IMR-90 (cell line): Measurements from ENCODE around the gene HOTAIR. TPM values are rescaled to one million over a fixed set of nuclear protein-coding genes. Genes with fewer than 3 reads are reported as not detected.
A peak's percentile ranks its signal among the peaks of the same experiment; 100 is the strongest.

ENCODE experiments used
- ATAC-seq: fragments of 200-7000 bp; cut with Tn5 transposase; 2 replicates; pipeline ENCODE4 v1.9.1; 2020; ENCODE audit warnings: low read depth, mild to moderate bottlenecking, moderate library complexity
- BruUV-seq: library from RNA; stranded (reverse); fragments of 400-500 nt; replicated peaks from 2 replicates; lab custom pipeline; 2021; lab: Mats Ljungman, UMichigan
- CTCF ChIA-PET: fragments of 300-600 bp; formaldehyde crosslinking; extraction: SDS; loops from one replicate; lab custom pipeline; 2021; ENCODE audit warnings: antibody characterized with exemption; lab: Yijun Ruan, JAX
- POLR2A ChIA-PET: fragments of 300-600 bp; sonication (Branson Sonifier 250); formaldehyde crosslinking; loops from one replicate; lab custom pipeline; 2022; ENCODE audit warnings: antibody characterized with exemption; ENCODE audit not compliant: unreplicated experiment; lab: Charles Lee
- DNase-seq: peaks from one replicate; pipeline ENCODE4 v3.0.0; 2013
- H2AFZ ChIP-seq: replicated peaks from 2 replicates; pipeline ENCODE3; 2013; ENCODE audit warnings: low read length, mild to moderate bottlenecking; ENCODE audit not compliant: poor library complexity
- H2AK5ac ChIP-seq: 2 replicates; pipeline ENCODE4 v1.6.1; 2013; ENCODE audit warnings: low read depth, low read length, inconsistent platforms
- H2AK9ac ChIP-seq: replicated peaks from 2 replicates; pipeline ENCODE3; 2013; ENCODE audit warnings: mild to moderate bottlenecking, low read depth, low read length, moderate library complexity; ENCODE audit not compliant: poor library complexity
- H2BK120ac ChIP-seq: 2 replicates; pipeline ENCODE4 v1.6.1; 2013; ENCODE audit warnings: low read depth, low read length, inconsistent platforms
- H2BK15ac ChIP-seq: 3 replicates; pipeline ENCODE4 v1.6.1; 2013; ENCODE audit warnings: low read depth, low read length, inconsistent platforms
- H2BK20ac ChIP-seq: 2 replicates; pipeline ENCODE4 v1.6.1; 2013; ENCODE audit warnings: low read depth, mild to moderate bottlenecking, inconsistent platforms, low read length, moderate library complexity
- H2BK5ac ChIP-seq: 2 replicates; pipeline ENCODE4 v1.6.1; 2013; ENCODE audit warnings: mild to moderate bottlenecking, low read depth, low read length, inconsistent platforms; ENCODE audit not compliant: poor library complexity, severe bottlenecking
- H3K14ac ChIP-seq: replicated peaks from 2 replicates; pipeline ENCODE4 v1.6.1; 2013; ENCODE audit warnings: low read depth, low read length, inconsistent platforms
- H3K18ac ChIP-seq: 2 replicates; pipeline ENCODE4 v1.6.1; 2013; ENCODE audit warnings: low read depth, low read length, control low read depth
- H3K23ac ChIP-seq: 2 replicates; pipeline ENCODE4 v1.6.1; 2013; ENCODE audit warnings: low read depth, low read length, inconsistent platforms
- H3K27ac ChIP-seq: 2 replicates; pipeline ENCODE4 v1.5.1; 2013; ENCODE audit warnings: mild to moderate bottlenecking, control low read depth, low read length; ENCODE audit not compliant: insufficient read depth
- H3K27me3 ChIP-seq: 2 replicates; pipeline ENCODE4 v1.6.1; 2013; ENCODE audit warnings: low read length; ENCODE audit not compliant: control insufficient read depth, insufficient read depth
- H3K36me3 ChIP-seq: 2 replicates; pipeline ENCODE4 v1.6.1; 2013; ENCODE audit warnings: low read length, mixed read lengths; ENCODE audit not compliant: control insufficient read depth, insufficient read depth
- H3K4ac ChIP-seq: 2 replicates; pipeline ENCODE4 v1.6.1; 2013; ENCODE audit warnings: low read depth, low read length, inconsistent platforms
- H3K4me1 ChIP-seq: 2 replicates; pipeline ENCODE4 v1.6.1; 2013; ENCODE audit warnings: low read length, mixed read lengths; ENCODE audit not compliant: control insufficient read depth, insufficient read depth
- H3K4me2 ChIP-seq: 2 replicates; pipeline ENCODE4 v1.6.1; 2013; ENCODE audit warnings: low read depth, mild to moderate bottlenecking, control low read depth, low read length, moderate library complexity
- H3K4me3 ChIP-seq: 2 replicates; pipeline ENCODE4 v1.5.1; 2013; ENCODE audit warnings: low read depth, mild to moderate bottlenecking, control low read depth, low read length, moderate library complexity; ENCODE audit not compliant: insufficient read depth
- H3K56ac ChIP-seq: 2 replicates; pipeline ENCODE4 v1.6.1; 2013; ENCODE audit warnings: low read length, inconsistent platforms; ENCODE audit not compliant: insufficient read depth; ENCODE audit errors: extremely low read depth
- H3K79me1 ChIP-seq, 2 experiments: 2 replicates each; pipeline ENCODE4 v1.6.1; 2013; ENCODE audit warnings: low read length in 2 of 2, inconsistent platforms in 1 of 2, low read depth in 1 of 2
- H3K9ac ChIP-seq: 2 replicates; pipeline ENCODE4 v1.6.1; 2013; ENCODE audit warnings: low read depth, low read length, control low read depth
- H3K9me1 ChIP-seq: 2 replicates; pipeline ENCODE4 v1.6.1; 2013; ENCODE audit warnings: low read length, inconsistent platforms; ENCODE audit not compliant: insufficient read depth
- H3K9me3 ChIP-seq: 2 replicates; pipeline ENCODE4 v1.6.1; 2013; ENCODE audit warnings: low read length; ENCODE audit not compliant: control insufficient read depth, insufficient read depth
- H4K20me1 ChIP-seq: 2 replicates; pipeline ENCODE4 v1.6.1; 2013; ENCODE audit warnings: low read length, inconsistent platforms; ENCODE audit not compliant: insufficient read depth
- H4K5ac ChIP-seq: 2 replicates; pipeline ENCODE4 v1.6.1; 2013; ENCODE audit warnings: mild to moderate bottlenecking, low read depth, low read length, control low read depth
- H4K8ac ChIP-seq, 2 experiments: 2 replicates each; pipeline ENCODE4 v1.6.1; 2013; ENCODE audit warnings: low read depth in 2 of 2, low read length in 2 of 2, control low read depth in 1 of 2, inconsistent platforms in 1 of 2
- H4K91ac ChIP-seq: 2 replicates; pipeline ENCODE4 v1.6.1; 2013; ENCODE audit warnings: low read depth, low read length, inconsistent platforms; ENCODE audit not compliant: insufficient read depth
- MXI1 ChIP-seq: IDR thresholded peaks from 2 replicates; pipeline ENCODE4 v1.6.1; 2012; ENCODE audit warnings: low read depth, mild to moderate bottlenecking, low read length, moderate library complexity, borderline replicate concordance
- RFX5 ChIP-seq: IDR thresholded peaks from 2 replicates; pipeline ENCODE4 v1.8.0; 2012; ENCODE audit warnings: low read depth, mild to moderate bottlenecking, low read length, moderate library complexity
- WGBS, 2 experiments: methylation state at CpG; one replicate each; pipeline versions ENCODE4 v1.1.5 to v1.1.7; 2013; ENCODE audit warnings: missing lambda C conversion rate in 2 of 2; ENCODE audit not compliant: insufficient read length in 1 of 2; ENCODE audit errors: extremely low coverage in 2 of 2; 5-methylcytosine and 5-hydroxymethylcytosine counted together
- dilution Hi-C: fragments of 300-500 bp; cut with HindIII; formaldehyde crosslinking; loops from one replicate; pipeline ENCODE4 v1.14.3; 2018; ENCODE audit warnings: low sequenced_read_pairs; ENCODE audit not compliant: unreplicated experiment
- in situ Hi-C: fragments of 300-500 bp; cut with MboI; formaldehyde crosslinking; loops from 3 replicates; pipeline ENCODE4 v1.14.3; 2019; ENCODE audit warnings: low sequenced_read_pairs, inconsistent platforms, mixed read lengths
- intact Hi-C: fragments of 100-400 bp; cut with micrococcal nuclease; formaldehyde crosslinking; loops from 2 replicates; pipeline ENCODE4 v1.10.0; 2022
- polyA plus RNA-seq, 3 experiments: library from polyadenylated mRNA; depleted of rRNA; stranded (reverse); fragments of >200 nt; gene quantifications; 2 replicates each; pipeline ENCODE4 v1.2.3, GENCODE V29; 2012; ENCODE audit warnings: low replicate concordance in 1 of 3
- total RNA-seq: library from RNA; depleted of rRNA; stranded (reverse); fragments of >200 nt; gene quantifications from 2 replicates; pipeline ENCODE4 v1.2.3, GENCODE V29; 2012

Gene HOTAIR
- total and polyA plus RNA-seq, 2 of the 4 experiments (the other 2 are of a cell fraction): not detected

DNA sequence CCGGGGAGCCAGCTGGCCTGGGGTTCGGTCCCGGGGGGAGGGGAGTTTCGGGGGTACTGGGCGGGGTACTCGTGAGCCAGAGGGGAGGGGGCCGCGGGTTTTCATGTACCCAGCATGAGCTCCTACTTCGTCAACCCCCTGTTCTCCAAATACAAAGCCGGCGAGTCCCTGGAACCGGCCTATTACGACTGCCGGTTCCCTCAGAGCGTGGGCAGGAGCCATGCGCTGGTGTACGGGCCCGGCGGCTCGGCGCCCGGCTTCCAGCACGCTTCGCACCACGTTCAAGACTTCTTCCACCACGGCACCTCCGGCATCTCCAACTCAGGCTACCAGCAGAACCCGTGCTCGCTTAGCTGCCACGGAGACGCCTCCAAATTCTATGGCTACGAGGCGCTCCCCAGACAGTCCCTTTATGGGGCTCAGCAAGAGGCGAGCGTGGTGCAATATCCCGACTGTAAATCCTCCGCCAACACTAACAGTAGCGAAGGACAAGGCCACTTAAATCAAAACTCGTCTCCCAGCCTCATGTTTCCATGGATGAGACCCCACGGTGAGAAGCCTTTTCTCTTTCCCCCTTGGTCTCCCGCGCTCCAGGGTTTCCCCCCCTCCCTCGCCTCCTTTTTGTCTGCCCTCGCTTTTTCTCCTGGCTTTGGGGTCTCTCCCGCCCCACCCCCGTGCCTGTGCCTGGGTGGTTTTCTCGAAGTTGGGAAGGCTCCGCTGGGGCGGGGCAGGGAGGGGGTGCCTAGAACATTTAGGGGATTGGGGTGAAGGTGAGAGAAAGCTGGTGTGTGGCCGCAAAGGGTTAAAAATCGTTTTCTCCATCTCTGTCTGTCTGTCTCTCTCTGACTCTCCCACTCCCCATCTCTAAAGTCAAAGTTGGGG lies 34.7 kb upstream of the HOTAIR start:
- ATAC-seq: peak; percentile 42
- dilution Hi-C loops: no loop called here
- intact Hi-C loops: loop anchor here (10.0 kb wide), 1 partner anchor 305 kb away; no protein-coding TSS in a partner anchor

More for the DNA sequence above, 34.7 kb upstream of the HOTAIR start:
- Histone ChIP-seq H3K23ac (peak overlapping the region; percentile 66; the same call in 1 of the 2 replicates), H3K36me3 (no peaks in the 10 kb centered on the region), H3K18ac (no peak overlapping the region), H2BK120ac (no peak overlapping the region), H2AK5ac (no peak overlapping the region), H3K9me3 (no peaks in the 10 kb centered on the region), H3K4me3 (no peak overlapping the region), H4K8ac (no peak overlapping the region), H3K79me1 (no peaks in the 10 kb centered on the region), H2AK9ac (peak overlapping the region; percentile 59), H3K9ac (no peak overlapping the region), H3K56ac (no peak overlapping the region; the same call in 1 of the 2 replicates), H4K91ac (no peak overlapping the region), H3K4me1 (no peaks in the 10 kb centered on the region), H2BK20ac (no peak overlapping the region), H2BK5ac (no peak overlapping the region), H3K27me3 (peaks cover 88% of the 10 kb centered on the region), H4K5ac (no peak overlapping the region), H3K9me1 (no peaks in the 10 kb centered on the region), H3K14ac (no peak overlapping the region; the same call in 1 of the 2 replicates), H2AFZ (peak overlapping the region; percentile 77), H3K27ac (no peak overlapping the region), H3K4me2 (peak overlapping the region; percentile 11; the same call in 1 of the 2 replicates), H2BK15ac (no peak overlapping the region), H4K20me1 (no peaks in the 10 kb centered on the region), H3K4ac (no peak overlapping the region)
- no peak for TF ChIP-seq RFX5
- TF ChIP-seq MXI1: peak; percentile 51; the same call in 1 of the 2 replicates
- no peak for DNase-seq
- ChIA-PET POLR2A (no interaction called here), CTCF (interaction anchor here (0.7 to 3.1 kb wide), 6 partner anchors 29 to 198 kb away, joined by 3 to 19 read pairs (median 6); no protein-coding TSS in a partner anchor)
- in situ Hi-C loops: loop anchor here (5.0 kb wide), 1 partner anchor 183 kb away; no protein-coding TSS in a partner anchor
- 2% methylated on average over 14 of the region's 51 CpGs; no CpG with 5 or more reads in 1 of the 2 experiments for WGBS, 2 experiments
- BruUV-seq: no TSS peak
